DOHH2 (cell line): ENCODE results near the gene TNFAIP2.

Experiments
- H3F3A ChIP-seq: fragments of 200-600 bp; sonication (generic), shearing (Covaris generic); 2 replicates; pipeline ENCODE4 v1.6.0; 2016; ENCODE audit warnings: antibody characterized with exemption, mild to moderate bottlenecking; ENCODE audit not compliant: control insufficient read depth, insufficient read depth
- H3K27ac ChIP-seq: fragments of 200-600 bp; sonication (generic); 2 replicates; pipeline ENCODE4 v1.5.1; 2014; ENCODE audit warnings: low read depth, mild to moderate bottlenecking, low read length, moderate library complexity
- H3K27me3 ChIP-seq: fragments of 200-600 bp; sonication (generic); 2 replicates; pipeline ENCODE4 v1.6.1; 2014; ENCODE audit warnings: mild to moderate bottlenecking, low read length, mixed read lengths; ENCODE audit not compliant: control insufficient read depth
- H3K36me3 ChIP-seq: fragments of 200-600 bp; sonication (generic); 2 replicates; pipeline ENCODE4 v1.6.1; 2014; ENCODE audit warnings: mild to moderate bottlenecking, low read length, moderate library complexity, mixed read lengths; ENCODE audit not compliant: control insufficient read depth
- H3K4me1 ChIP-seq: fragments of 200-600 bp; sonication (generic); 2 replicates; pipeline ENCODE4 v1.6.1; 2014; ENCODE audit warnings: mild to moderate bottlenecking, low read length, mixed read lengths; ENCODE audit not compliant: control insufficient read depth
- H3K4me2 ChIP-seq: fragments of 200-600 bp; sonication (generic); 2 replicates; pipeline ENCODE4 v1.6.0; 2014; ENCODE audit warnings: mild to moderate bottlenecking, low read length, moderate library complexity
- H3K4me3 ChIP-seq: fragments of 200-600 bp; sonication (generic); 2 replicates; pipeline ENCODE4 v1.5.1; 2014; ENCODE audit warnings: mild to moderate bottlenecking, low read length, mixed read lengths
- H3K79me2 ChIP-seq: fragments of 200-600 bp; sonication (generic); 2 replicates; pipeline ENCODE4 v1.6.1; 2014; ENCODE audit warnings: mild to moderate bottlenecking, low read length, mixed read lengths; ENCODE audit not compliant: control insufficient read depth
- H3K9me2 ChIP-seq: fragments of 200-600 bp; sonication (generic); replicated peaks from 2 replicates; pipeline ENCODE4 v1.6.1; 2014; ENCODE audit warnings: mild to moderate bottlenecking, low read length, mixed read lengths; ENCODE audit not compliant: control insufficient read depth
- H3K9me3 ChIP-seq: fragments of 200-600 bp; sonication (generic); 2 replicates; pipeline ENCODE4 v1.6.1; 2014; ENCODE audit warnings: antibody characterized with exemption, low read length, mixed read lengths; ENCODE audit not compliant: control insufficient read depth, insufficient read depth
- H4K20me1 ChIP-seq: fragments of 200-600 bp; sonication (generic); 2 replicates; pipeline ENCODE4 v1.6.0; 2014; ENCODE audit warnings: low read depth, mild to moderate bottlenecking, antibody characterized with exemption, low read length, moderate library complexity; ENCODE audit not compliant: control insufficient read depth, insufficient read depth
- EZH2phosphoT487 ChIP-seq: fragments of 200-600 bp; sonication (generic); IDR thresholded peaks from 2 replicates; pipeline ENCODE4 v1.6.1; 2017; ENCODE audit warnings: borderline replicate concordance, mild to moderate bottlenecking, antibody characterized with exemption, low read length, moderate library complexity, mixed read lengths
- TF ChIP-seq, protein P1 (sequence below): fragments of 200-600 bp; sonication (generic); IDR thresholded peaks from one replicate; pipeline ENCODE4 v1.5.1; 2014; ENCODE audit warnings: antibody characterized with exemption, mild to moderate bottlenecking, low read depth, low read length; ENCODE audit not compliant: poor library complexity, severe bottlenecking

Gene TNFAIP2

DNA sequence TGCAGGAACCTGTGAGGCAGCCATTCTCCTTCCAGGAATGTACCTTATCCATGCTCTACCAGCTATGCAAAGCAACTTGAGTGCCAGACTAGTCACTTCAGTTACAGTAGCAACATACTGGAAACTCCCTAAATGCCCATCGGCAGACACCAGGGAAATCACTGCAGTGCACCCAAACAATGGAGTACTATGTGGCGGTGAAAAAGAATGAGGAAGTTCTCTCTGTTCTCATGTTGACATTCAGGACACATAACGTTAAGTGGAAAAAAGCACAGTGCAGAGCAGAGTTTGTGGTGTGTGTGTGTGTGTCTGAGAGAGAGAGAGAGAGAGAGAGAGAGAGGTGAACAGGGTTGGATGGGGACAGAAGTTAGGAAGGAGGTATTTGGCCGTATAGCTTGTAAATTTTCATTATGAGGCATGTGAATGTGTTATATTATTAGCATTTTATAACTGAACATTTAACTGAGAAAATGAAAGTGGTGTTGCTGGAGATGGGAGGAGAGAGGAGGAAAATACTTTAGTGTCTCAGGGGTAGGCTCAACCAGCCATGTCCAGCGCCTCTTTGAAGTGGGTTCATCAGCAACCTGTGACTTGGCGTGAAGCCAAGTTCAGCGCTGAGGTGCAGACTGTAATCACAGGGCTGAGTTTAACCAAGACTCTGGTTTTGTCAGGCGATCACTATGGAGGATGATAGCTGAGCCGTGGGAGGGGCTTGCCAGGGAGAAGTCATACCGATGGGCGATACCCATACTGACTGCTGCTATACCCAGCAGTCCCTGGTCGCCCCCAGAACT is 17.3 kb downstream of the TNFAIP2 start:
- Histone ChIP-seq H3K4me2 (peak overlapping the region; percentile 81), H3K27ac (peak overlapping the region; percentile 81), H3K4me1 (peaks cover 29% of the 10 kb centered on the region), H3K79me2 (no peaks in the 10 kb centered on the region), H3K9me2 (no peaks in the 10 kb centered on the region), H3K4me3 (peak overlapping the region; percentile 58), H3K27me3 (peaks cover 17% of the 10 kb centered on the region), H4K20me1 (no peaks in the 10 kb centered on the region), H3F3A (peaks cover 16% of the 10 kb centered on the region), H3K9me3 (no peaks in the 10 kb centered on the region), H3K36me3 (no peaks in the 10 kb centered on the region)
- TF ChIP-seq EZH2phosphoT487: no peak
- TF ChIP-seq, protein P1, sequence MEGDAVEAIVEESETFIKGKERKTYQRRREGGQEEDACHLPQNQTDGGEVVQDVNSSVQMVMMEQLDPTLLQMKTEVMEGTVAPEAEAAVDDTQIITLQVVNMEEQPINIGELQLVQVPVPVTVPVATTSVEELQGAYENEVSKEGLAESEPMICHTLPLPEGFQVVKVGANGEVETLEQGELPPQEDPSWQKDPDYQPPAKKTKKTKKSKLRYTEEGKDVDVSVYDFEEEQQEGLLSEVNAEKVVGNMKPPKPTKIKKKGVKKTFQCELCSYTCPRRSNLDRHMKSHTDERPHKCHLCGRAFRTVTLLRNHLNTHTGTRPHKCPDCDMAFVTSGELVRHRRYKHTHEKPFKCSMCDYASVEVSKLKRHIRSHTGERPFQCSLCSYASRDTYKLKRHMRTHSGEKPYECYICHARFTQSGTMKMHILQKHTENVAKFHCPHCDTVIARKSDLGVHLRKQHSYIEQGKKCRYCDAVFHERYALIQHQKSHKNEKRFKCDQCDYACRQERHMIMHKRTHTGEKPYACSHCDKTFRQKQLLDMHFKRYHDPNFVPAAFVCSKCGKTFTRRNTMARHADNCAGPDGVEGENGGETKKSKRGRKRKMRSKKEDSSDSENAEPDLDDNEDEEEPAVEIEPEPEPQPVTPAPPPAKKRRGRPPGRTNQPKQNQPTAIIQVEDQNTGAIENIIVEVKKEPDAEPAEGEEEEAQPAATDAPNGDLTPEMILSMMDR: no peak

DNA sequence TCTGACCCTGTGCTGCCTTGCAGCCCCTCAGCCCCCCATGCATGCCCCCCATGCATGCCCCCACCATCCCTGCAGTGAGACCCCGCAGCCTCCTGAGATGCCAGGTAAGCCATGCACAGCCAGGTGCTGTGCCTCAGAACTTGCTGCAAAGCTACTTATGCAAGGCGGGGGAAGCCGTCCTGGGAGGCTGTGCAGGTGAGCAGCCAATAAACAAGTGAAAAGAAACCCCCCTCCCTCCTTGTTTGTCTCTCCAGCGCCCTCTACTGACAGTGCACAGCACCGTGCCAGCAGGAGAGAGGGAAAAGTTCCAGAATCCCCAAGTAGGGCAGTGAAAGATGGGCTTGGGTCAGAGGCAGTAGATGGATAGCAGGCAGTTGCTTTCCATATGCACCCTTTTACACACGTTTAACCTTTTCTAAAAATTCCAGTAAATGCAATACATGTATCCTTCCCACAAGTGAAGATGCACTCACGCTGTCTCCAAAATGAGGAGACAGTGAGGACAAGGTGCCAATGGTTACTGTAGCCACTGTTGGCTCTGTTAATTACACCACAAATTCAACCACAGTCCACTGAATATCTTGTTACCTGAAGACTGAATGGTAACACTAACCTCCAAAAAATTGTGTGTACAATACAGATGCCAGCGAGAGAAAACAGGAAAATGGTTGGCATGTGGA is 18.0 kb downstream of the TNFAIP2 start:
- peaks cover 16% of the 10 kb centered on the region for H3F3A ChIP-seq
- H3K4me2 ChIP-seq: peak overlapping the region; percentile 81
- H3K4me3 ChIP-seq: peak overlapping the region; percentile 58

DNA sequence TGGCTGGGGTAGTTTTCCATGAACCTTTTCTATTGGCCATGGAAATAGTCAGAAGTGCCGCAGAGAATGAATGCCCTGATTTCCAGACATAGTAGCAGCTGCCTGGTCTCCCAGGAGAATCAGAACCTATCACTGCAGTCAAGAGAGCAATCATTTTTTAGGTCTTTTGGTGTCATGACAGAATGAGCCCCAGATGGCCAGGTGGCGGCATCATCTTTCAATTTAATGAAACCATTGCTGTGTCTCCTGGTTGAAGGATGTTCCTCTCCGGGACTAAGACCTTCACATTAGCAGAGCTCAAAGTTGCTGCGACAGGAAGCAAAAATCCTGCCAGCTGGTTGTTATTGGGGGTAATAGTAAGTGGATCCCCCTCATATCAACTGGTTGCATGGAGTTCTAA is 18.8 kb downstream of the TNFAIP2 start:
- Histone ChIP-seq H3F3A (peaks cover 16% of the 10 kb centered on the region), H4K20me1 (no peaks in the 10 kb centered on the region), H3K9me3 (no peaks in the 10 kb centered on the region), H3K79me2 (no peaks in the 10 kb centered on the region), H3K4me2 (no peak overlapping the region), H3K9me2 (no peaks in the 10 kb centered on the region), H3K4me3 (no peak overlapping the region), H3K4me1 (peaks cover 29% of the 10 kb centered on the region), H3K27me3 (peaks cover 19% of the 10 kb centered on the region), H3K36me3 (no peaks in the 10 kb centered on the region), H3K27ac (no peak overlapping the region)
- TF ChIP-seq, protein P1: no peak
- TF ChIP-seq EZH2phosphoT487: no peak

More for the DNA sequence above, 18.0 kb downstream of the TNFAIP2 start:
- Histone ChIP-seq H3K9me3 (no peaks in the 10 kb centered on the region), H3K9me2 (no peaks in the 10 kb centered on the region), H3K36me3 (no peaks in the 10 kb centered on the region), H4K20me1 (no peaks in the 10 kb centered on the region), H3K4me1 (peaks cover 29% of the 10 kb centered on the region), H3K79me2 (no peaks in the 10 kb centered on the region), H3K27me3 (peaks cover 17% of the 10 kb centered on the region), H3K27ac (peak overlapping the region; percentile 81)
- TF ChIP-seq, protein P1: peak; percentile 97
- TF ChIP-seq EZH2phosphoT487: no peak
